HuH-7.5 (cell line): Measurements from ENCODE around the gene NMNAT3.

Experiments used
- DNase-seq: peaks from one replicate; pipeline ENCODE4 v3.0.0; 2011; ENCODE audit warnings: low spot score

NMNAT3 gene

GRCh38 chr3:139677388-139678155, at the start of gene NMNAT3:
Gene NMNAT3, minus strand, starts transcription at chr3:139677972. Its CDS starts 50,248 bp downstream, at chr3:139627724.
- peak; percentile 29 for DNase-seq

- DNase-seq: no peak
Measured at GRCh38 chr3:139721370-139721769, 43.6 kb upstream of the NMNAT3 start.

GRCh38 chr3:139718415-139718814, 40.6 kb upstream of the NMNAT3 start:
- peak; percentile 21 for DNase-seq

- DNase-seq: no peak
Measured at GRCh38 chr3:139716908-139717485, 39.2 kb upstream of the NMNAT3 start.

- DNase-seq: no peak
Measured at GRCh38 chr3:139715743-139716360, 38.1 kb upstream of the NMNAT3 start.

- no peak for DNase-seq
Measured at GRCh38 chr3:139715166-139715565, 37.4 kb upstream of the NMNAT3 start.

GRCh38 chr3:139710212-139710611, 32.4 kb upstream of the NMNAT3 start:
- no peak for DNase-seq

GRCh38 chr3:139705631-139706030, 27.9 kb upstream of the NMNAT3 start:
- no peak for DNase-seq

- no peak for DNase-seq
Measured at GRCh38 chr3:139696314-139696604, 18.5 kb upstream of the NMNAT3 start.

- DNase-seq: no peak
Measured at GRCh38 chr3:139695426-139696313, 17.9 kb upstream of the NMNAT3 start.

- DNase-seq: no peak
Measured at GRCh38 chr3:139695007-139695406, 17.2 kb upstream of the NMNAT3 start.

- DNase-seq: no peak
Measured at GRCh38 chr3:139694542-139694941, 16.8 kb upstream of the NMNAT3 start.

- DNase-seq: no peak
Measured at GRCh38 chr3:139691619-139692018, 13.8 kb upstream of the NMNAT3 start.

GRCh38 chr3:139689708-139690228, 12.0 kb upstream of the NMNAT3 start:
- DNase-seq: no peak

- DNase-seq: no peak
Measured at GRCh38 chr3:139689122-139689521, 11.3 kb upstream of the NMNAT3 start.

GRCh38 chr3:139687431-139687830, 9.7 kb upstream of the NMNAT3 start:
- no peak for DNase-seq

- DNase-seq: no peak
Measured at GRCh38 chr3:139686624-139687023, 8.9 kb upstream of the NMNAT3 start.

GRCh38 chr3:139686206-139686605, 8.4 kb upstream of the NMNAT3 start:
- no peak for DNase-seq

- no peak for DNase-seq
Measured at GRCh38 chr3:139679220-139679775, 1.5 kb upstream of the NMNAT3 start.

GRCh38 chr3:139676632-139677387, 962 bp downstream of the NMNAT3 start:
- no peak for DNase-seq

GRCh38 chr3:139676108-139676507, 1.7 kb downstream of the NMNAT3 start:
- no peak for DNase-seq
